G401 (cell line): ENCODE results near the gene ATG7. TPM values are rescaled to one million over a fixed set of nuclear protein-coding genes. Genes with fewer than 3 reads are reported as not detected.
"Not testable (repeated sequence)": the region's sequence is repeated elsewhere in the genome, so short reads cannot be mapped to it uniquely, and the experiment has no call there.

Experiments used
- DNase-seq: peaks from one replicate; pipeline ENCODE4 v3.0.0-alpha.2; 2015; ENCODE audit warnings: low spot score
- in situ Hi-C: cut with HindIII; loops from 2 replicates; pipeline ENCODE4 v1.10.0; 2016; ENCODE audit warnings: low sequenced_read_pairs, mixed read lengths
- total RNA-seq: library from RNA; depleted of rRNA; stranded (reverse); fragments of >200 nt; shearing (Covaris generic); gene quantifications from 2 replicates; pipeline ENCODE4 v1.2.3, GENCODE V29; 2014

The ATG7 gene
- total RNA-seq, 1 experiment from 2014 or later = 48.5 TPM

GRCh38 chr3:11583638-11584046 is 311.4 kb downstream of the ATG7 start:
- no peak for DNase-seq
- in situ Hi-C loops = no loop called here

GRCh38 chr3:11584570-11584969 is 312.4 kb downstream of the ATG7 start:
- DNase-seq = no peak
- in situ Hi-C loops = no loop called here

GRCh38 chr3:11587766-11588165 is 315.6 kb downstream of the ATG7 start:
- in situ Hi-C loops = no loop called here
- no peak for DNase-seq

GRCh38 chr3:11588338-11588737 is 316.1 kb downstream of the ATG7 start:
- in situ Hi-C loops = no loop called here
- DNase-seq = no peak

GRCh38 chr3:11588755-11589154 is 316.6 kb downstream of the ATG7 start:
- in situ Hi-C loops = no loop called here
- DNase-seq = no peak

- in situ Hi-C loops = no loop called here
Observed at GRCh38 chr3:11589706-11590105, 317.5 kb downstream of the ATG7 start.

GRCh38 chr3:11591002-11591355 is 318.8 kb downstream of the ATG7 start:
- in situ Hi-C loops = no loop called here
- DNase-seq = no peak

More at GRCh38 chr3:11589706-11590105, 317.5 kb downstream of the ATG7 start:
- DNase-seq = no peak

- peak; percentile 84 for DNase-seq
- in situ Hi-C loops = no loop called here
Observed at GRCh38 chr3:11591391-11592282, 319.4 kb downstream of the ATG7 start.

GRCh38 chr3:11592445-11593298 is 320.5 kb downstream of the ATG7 start:
- no peak for DNase-seq
- in situ Hi-C loops = no loop called here

GRCh38 chr3:11593318-11594034 is 321.3 kb downstream of the ATG7 start:
- in situ Hi-C loops = no loop called here
- DNase-seq = no peak

- in situ Hi-C loops, DNase-seq: not testable (repeated sequence)
Observed at GRCh38 chr3:11595024-11595423, 322.8 kb downstream of the ATG7 start.

- in situ Hi-C loops = no loop called here
- no peak for DNase-seq
Observed at GRCh38 chr3:11596387-11596786, 324.2 kb downstream of the ATG7 start.

- in situ Hi-C loops = loop anchor here (5.0 kb wide), 1 partner anchor 37 kb away; no protein-coding TSS in a partner anchor
- DNase-seq = peak; percentile 50
Observed at GRCh38 chr3:11600501-11601282, 328.5 kb downstream of the ATG7 start.

GRCh38 chr3:11601446-11602238 is 329.4 kb downstream of the ATG7 start:
- no peak for DNase-seq
- in situ Hi-C loops = loop anchor here (5.0 kb wide), 1 partner anchor 36 kb away; no protein-coding TSS in a partner anchor

- in situ Hi-C loops = loop anchor here (5.0 kb wide), 1 partner anchor 35 kb away; no protein-coding TSS in a partner anchor
Observed at GRCh38 chr3:11602239-11602840, 330.1 kb downstream of the ATG7 start.

GRCh38 chr3:11602886-11603527 is 330.8 kb downstream of the ATG7 start:
- DNase-seq = no peak
- in situ Hi-C loops = loop anchor here (5.0 kb wide), 1 partner anchor 34 kb away; no protein-coding TSS in a partner anchor

More at GRCh38 chr3:11602239-11602840, 330.1 kb downstream of the ATG7 start:
- no peak for DNase-seq

GRCh38 chr3:11603628-11604027 is 331.4 kb downstream of the ATG7 start:
- in situ Hi-C loops = loop anchor here (5.0 kb wide), 1 partner anchor 34 kb away; no protein-coding TSS in a partner anchor
- DNase-seq = no peak
